Measurements from ENCODE around the gene PEA15. TPM values are rescaled to one million over a fixed set of nuclear protein-coding genes. Genes with fewer than 3 reads are reported as not detected.

PEA15 gene
- total and polyA plus RNA-seq, 10 of the 15 experiments (the other 5 are each of a cell fraction or from before 2014, with no cell fraction given), result 15.1 to 269 (median 65.6) TPM

DNA sequence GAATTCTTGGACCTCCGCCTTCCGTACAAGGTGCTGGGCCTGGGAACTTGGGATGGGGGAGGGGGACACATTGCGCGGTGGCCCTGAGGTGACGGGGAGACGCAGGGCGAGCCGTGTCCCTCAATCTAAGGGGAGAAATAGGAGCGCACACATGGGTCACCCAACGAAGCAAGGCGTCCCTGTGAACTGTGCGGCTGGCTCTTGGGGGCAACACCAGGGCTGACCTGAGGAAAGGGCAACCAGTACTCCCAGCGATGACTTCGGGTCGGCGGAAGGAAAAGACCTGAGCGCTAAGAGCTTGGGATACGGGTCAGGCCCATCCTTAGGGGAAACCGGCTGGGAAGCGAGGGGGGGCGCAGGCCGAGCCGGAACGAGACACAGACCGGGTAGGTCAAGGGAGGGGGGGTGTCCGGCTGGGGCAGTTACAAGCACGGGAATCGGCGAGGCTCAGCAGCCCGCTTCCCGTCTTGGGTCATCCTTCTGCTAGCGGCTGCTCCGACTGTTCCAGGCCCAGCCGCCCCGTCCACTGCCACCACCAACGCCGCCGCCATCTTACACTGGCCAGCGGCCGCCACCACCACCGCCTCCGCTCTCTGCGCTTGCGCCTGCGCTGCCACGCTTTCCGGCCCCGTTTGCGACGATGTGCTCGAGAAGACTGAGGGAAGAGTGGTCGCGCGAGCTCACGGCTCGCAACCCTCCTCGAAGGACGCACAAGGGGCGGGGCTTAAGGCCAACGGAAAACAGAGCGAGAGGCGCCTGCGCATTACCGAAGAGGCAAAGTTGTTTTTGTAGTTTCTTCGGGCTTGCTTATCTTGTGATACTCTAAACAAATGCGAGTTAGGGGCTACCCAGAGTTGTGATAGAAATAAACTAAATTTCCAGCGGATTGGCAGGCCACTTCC is 57.0 kb downstream of the PEA15 start, which contains the start of gene DCAF8 (continued):
- TF ChIP-seq, protein P1, sequence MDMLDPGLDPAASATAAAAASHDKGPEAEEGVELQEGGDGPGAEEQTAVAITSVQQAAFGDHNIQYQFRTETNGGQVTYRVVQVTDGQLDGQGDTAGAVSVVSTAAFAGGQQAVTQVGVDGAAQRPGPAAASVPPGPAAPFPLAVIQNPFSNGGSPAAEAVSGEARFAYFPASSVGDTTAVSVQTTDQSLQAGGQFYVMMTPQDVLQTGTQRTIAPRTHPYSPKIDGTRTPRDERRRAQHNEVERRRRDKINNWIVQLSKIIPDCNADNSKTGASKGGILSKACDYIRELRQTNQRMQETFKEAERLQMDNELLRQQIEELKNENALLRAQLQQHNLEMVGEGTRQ (IDR thresholded peaks at IDR 0.05; ENCODE audit: borderline replicate concordance, low read depth, low read length), result no peak
- TF ChIP-seq SPI1 (IDR thresholded peaks at IDR 0.05; ENCODE audit: borderline replicate concordance, insufficient read depth, low read depth, low read length), result no peak
- TF ChIP-seq, protein P2, sequence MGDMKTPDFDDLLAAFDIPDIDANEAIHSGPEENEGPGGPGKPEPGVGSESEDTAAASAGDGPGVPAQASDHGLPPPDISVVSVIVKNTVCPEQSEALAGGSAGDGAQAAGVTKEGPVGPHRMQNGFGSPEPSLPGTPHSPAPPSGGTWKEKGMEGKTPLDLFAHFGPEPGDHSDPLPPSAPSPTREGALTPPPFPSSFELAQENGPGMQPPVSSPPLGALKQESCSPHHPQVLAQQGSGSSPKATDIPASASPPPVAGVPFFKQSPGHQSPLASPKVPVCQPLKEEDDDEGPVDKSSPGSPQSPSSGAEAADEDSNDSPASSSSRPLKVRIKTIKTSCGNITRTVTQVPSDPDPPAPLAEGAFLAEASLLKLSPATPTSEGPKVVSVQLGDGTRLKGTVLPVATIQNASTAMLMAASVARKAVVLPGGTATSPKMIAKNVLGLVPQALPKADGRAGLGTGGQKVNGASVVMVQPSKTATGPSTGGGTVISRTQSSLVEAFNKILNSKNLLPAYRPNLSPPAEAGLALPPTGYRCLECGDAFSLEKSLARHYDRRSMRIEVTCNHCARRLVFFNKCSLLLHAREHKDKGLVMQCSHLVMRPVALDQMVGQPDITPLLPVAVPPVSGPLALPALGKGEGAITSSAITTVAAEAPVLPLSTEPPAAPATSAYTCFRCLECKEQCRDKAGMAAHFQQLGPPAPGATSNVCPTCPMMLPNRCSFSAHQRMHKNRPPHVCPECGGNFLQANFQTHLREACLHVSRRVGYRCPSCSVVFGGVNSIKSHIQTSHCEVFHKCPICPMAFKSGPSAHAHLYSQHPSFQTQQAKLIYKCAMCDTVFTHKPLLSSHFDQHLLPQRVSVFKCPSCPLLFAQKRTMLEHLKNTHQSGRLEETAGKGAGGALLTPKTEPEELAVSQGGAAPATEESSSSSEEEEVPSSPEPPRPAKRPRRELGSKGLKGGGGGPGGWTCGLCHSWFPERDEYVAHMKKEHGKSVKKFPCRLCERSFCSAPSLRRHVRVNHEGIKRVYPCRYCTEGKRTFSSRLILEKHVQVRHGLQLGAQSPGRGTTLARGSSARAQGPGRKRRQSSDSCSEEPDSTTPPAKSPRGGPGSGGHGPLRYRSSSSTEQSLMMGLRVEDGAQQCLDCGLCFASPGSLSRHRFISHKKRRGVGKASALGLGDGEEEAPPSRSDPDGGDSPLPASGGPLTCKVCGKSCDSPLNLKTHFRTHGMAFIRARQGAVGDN (IDR thresholded peaks at IDR 0.05), result no peak; the same call in 1 of the 2 replicates
- TF ChIP-seq YBX1 (IDR thresholded peaks at IDR 0.05), result no peak
- TF ChIP-seq HDAC2 (IDR thresholded peaks at IDR 0.05), result no peak
- no peak; the same call in 1 of the 2 replicates for TF ChIP-seq MTA3 (IDR thresholded peaks at IDR 0.05; ENCODE audit: borderline replicate concordance, low read length)
- TF ChIP-seq, protein P3, sequence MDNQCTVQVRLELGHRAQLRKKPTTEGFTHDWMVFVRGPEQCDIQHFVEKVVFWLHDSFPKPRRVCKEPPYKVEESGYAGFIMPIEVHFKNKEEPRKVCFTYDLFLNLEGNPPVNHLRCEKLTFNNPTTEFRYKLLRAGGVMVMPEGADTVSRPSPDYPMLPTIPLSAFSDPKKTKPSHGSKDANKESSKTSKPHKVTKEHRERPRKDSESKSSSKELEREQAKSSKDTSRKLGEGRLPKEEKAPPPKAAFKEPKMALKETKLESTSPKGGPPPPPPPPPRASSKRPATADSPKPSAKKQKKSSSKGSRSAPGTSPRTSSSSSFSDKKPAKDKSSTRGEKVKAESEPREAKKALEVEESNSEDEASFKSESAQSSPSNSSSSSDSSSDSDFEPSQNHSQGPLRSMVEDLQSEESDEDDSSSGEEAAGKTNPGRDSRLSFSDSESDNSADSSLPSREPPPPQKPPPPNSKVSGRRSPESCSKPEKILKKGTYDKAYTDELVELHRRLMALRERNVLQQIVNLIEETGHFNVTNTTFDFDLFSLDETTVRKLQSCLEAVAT (IDR thresholded peaks at IDR 0.05), result peak; percentile 45
- TF ChIP-seq, protein P4, sequence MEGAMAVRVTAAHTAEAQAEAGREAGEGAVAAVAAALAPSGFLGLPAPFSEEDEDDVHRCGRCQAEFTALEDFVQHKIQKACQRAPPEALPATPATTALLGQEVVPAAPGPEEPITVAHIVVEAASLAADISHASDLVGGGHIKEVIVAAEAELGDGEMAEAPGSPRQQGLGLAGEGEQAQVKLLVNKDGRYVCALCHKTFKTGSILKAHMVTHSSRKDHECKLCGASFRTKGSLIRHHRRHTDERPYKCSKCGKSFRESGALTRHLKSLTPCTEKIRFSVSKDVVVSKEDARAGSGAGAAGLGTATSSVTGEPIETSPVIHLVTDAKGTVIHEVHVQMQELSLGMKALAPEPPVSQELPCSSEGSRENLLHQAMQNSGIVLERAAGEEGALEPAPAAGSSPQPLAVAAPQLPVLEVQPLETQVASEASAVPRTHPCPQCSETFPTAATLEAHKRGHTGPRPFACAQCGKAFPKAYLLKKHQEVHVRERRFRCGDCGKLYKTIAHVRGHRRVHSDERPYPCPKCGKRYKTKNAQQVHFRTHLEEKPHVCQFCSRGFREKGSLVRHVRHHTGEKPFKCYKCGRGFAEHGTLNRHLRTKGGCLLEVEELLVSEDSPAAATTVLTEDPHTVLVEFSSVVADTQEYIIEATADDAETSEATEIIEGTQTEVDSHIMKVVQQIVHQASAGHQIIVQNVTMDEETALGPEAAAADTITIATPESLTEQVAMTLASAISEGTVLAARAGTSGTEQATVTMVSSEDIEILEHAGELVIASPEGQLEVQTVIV (IDR thresholded peaks at IDR 0.05; ENCODE audit: borderline replicate concordance, partially characterized antibody), result peak; percentile 99
- TF ChIP-seq FOS (IDR thresholded peaks at IDR 0.05; ENCODE audit: borderline replicate concordance, extremely low read depth, insufficient read length), result no peak
- TF ChIP-seq SMAD1 (IDR thresholded peaks at IDR 0.05; ENCODE audit: low read depth, partially characterized antibody), result no peak
- TF ChIP-seq, protein P5, sequence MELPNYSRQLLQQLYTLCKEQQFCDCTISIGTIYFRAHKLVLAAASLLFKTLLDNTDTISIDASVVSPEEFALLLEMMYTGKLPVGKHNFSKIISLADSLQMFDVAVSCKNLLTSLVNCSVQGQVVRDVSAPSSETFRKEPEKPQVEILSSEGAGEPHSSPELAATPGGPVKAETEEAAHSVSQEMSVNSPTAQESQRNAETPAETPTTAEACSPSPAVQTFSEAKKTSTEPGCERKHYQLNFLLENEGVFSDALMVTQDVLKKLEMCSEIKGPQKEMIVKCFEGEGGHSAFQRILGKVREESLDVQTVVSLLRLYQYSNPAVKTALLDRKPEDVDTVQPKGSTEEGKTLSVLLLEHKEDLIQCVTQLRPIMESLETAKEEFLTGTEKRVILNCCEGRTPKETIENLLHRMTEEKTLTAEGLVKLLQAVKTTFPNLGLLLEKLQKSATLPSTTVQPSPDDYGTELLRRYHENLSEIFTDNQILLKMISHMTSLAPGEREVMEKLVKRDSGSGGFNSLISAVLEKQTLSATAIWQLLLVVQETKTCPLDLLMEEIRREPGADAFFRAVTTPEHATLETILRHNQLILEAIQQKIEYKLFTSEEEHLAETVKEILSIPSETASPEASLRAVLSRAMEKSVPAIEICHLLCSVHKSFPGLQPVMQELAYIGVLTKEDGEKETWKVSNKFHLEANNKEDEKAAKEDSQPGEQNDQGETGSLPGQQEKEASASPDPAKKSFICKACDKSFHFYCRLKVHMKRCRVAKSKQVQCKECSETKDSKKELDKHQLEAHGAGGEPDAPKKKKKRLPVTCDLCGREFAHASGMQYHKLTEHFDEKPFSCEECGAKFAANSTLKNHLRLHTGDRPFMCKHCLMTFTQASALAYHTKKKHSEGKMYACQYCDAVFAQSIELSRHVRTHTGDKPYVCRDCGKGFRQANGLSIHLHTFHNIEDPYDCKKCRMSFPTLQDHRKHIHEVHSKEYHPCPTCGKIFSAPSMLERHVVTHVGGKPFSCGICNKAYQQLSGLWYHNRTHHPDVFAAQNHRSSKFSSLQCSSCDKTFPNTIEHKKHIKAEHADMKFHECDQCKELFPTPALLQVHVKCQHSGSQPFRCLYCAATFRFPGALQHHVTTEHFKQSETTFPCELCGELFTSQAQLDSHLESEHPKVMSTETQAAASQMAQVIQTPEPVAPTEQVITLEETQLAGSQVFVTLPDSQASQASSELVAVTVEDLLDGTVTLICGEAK (IDR thresholded peaks at IDR 0.05; ENCODE audit: borderline replicate concordance), result no peak

Data from GM12878 (cell line).